Measurements from ENCODE around the gene C1orf141. TPM values are rescaled to one million over a fixed set of nuclear protein-coding genes. Genes with fewer than 3 reads are reported as not detected.
"Not testable (repeated sequence)": the region's sequence is repeated elsewhere in the genome, so short reads cannot be mapped to it uniquely, and the experiment has no call there.

The C1orf141 gene
- total RNA-seq, 1 donor from 2014 or later = not detected

DNA sequence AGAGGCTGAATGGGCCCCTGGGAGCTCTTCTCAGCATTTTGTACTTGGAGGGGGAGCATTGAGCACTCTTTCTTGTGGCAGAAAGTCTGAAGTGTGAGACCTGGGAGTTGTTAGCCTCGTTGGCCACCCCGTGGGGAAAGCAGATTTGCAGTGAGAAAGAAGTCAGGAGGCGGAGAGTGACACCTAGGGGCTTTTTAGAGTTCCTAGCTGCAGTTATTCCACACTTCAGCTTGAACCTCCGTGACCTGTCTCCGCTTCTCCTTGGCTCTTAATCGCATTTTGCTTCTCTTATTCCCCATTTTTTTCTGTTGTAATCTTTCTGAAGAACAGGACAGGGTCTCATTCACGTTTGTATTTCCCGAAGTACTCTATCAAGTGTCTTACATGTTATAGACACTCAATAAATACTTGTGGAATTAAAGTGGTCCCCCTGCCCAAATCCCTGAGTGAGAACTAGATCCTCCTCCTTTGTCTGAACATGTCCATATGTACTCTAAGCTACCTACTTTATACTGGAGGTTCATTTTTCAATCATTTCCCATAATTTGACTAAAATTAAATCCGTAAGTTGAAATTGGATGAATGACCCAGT is 14.5 kb upstream of the C1orf141 start:
- Mint-ChIP-seq H3K36me3 (ENCODE audit: low read depth) (no peaks in the 10 kb centered on the region), H3K27ac (ENCODE audit: unreplicated experiment) (no peak overlapping the region), H3K4me3 (ENCODE audit: unreplicated experiment) (no peak overlapping the region), H3K27me3 (ENCODE audit: low read depth) (peaks cover 34% of the 10 kb centered on the region), H3K4me1 (ENCODE audit: low read depth) (peaks cover 9% of the 10 kb centered on the region), H3K9me3 (ENCODE audit: low read depth) (no peaks in the 10 kb centered on the region)
- TF ChIP-seq, protein P1, sequence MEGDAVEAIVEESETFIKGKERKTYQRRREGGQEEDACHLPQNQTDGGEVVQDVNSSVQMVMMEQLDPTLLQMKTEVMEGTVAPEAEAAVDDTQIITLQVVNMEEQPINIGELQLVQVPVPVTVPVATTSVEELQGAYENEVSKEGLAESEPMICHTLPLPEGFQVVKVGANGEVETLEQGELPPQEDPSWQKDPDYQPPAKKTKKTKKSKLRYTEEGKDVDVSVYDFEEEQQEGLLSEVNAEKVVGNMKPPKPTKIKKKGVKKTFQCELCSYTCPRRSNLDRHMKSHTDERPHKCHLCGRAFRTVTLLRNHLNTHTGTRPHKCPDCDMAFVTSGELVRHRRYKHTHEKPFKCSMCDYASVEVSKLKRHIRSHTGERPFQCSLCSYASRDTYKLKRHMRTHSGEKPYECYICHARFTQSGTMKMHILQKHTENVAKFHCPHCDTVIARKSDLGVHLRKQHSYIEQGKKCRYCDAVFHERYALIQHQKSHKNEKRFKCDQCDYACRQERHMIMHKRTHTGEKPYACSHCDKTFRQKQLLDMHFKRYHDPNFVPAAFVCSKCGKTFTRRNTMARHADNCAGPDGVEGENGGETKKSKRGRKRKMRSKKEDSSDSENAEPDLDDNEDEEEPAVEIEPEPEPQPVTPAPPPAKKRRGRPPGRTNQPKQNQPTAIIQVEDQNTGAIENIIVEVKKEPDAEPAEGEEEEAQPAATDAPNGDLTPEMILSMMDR (IDR thresholded peaks at IDR 0.05) = peak; percentile 96
- no peak for DNase-seq (ENCODE audit: low spot score)

DNA sequence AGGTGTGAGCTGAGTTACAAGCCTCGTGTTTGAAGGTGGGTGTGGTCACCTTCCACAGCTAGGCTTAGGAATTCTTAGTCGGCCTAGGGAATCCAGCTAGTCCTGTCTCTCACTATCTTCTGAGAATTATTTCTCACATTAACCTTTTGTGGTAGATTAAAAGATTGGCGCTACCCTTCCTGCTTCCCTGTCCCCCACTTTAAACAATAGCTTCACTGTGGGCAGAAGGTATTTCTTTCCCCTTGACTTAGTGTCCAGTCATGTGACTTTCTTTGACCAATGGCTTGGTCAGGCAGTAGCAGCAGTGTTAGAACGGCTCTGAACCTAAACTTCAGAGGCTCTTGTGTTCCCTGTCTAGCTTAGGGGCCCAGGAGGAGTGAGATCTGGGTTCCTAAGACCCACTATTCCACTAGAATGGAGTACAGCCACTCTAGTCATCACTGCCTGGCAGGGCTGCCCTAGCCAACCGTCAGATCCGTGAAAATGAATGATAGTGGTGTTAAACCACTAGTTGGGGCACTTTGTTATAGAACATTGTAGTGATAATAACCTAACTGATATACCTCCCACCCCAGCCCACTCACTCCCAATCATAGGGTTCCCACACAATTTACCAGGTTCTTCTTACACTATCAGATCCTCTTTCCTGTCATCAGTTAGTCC is 13.9 kb upstream of the C1orf141 start:
- peaks cover 9% of the 10 kb centered on the region for H3K4me1 Mint-ChIP-seq (ENCODE audit: low read depth)
- no peak for DNase-seq (ENCODE audit: low spot score)
- H3K4me3 Mint-ChIP-seq (ENCODE audit: unreplicated experiment) = no peak overlapping the region
- no peak overlapping the region for H3K27ac Mint-ChIP-seq (ENCODE audit: unreplicated experiment)
- H3K9me3 Mint-ChIP-seq (ENCODE audit: low read depth) = no peaks in the 10 kb centered on the region
- H3K27me3 Mint-ChIP-seq (ENCODE audit: low read depth) = peaks cover 30% of the 10 kb centered on the region
- TF ChIP-seq, protein P1 (IDR thresholded peaks at IDR 0.05) = no peak
- no peaks in the 10 kb centered on the region for H3K36me3 Mint-ChIP-seq (ENCODE audit: low read depth)

DNA sequence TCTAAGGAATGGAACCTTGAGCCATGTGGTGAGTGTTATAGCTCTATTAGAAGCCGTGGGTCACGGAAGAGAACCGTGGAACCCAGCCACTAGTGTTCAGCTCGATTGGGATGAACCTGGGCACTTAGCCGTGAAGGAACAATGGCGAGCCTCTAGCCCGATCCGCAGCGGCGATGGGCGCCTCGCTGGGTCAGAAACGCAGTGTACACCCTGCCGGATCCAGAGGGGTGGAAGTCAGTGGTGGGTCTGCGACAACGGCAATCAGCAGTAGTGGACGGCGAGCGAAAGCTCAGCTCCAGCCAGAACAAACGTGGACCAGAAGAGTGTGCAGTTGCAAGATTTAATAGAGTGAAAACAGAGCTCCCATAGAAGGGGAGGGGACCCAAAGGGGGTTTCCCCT is 13.2 kb upstream of the C1orf141 start:
- not testable (repeated sequence) for DNase-seq (ENCODE audit: low spot score); H3K9me3 Mint-ChIP-seq (ENCODE audit: low read depth); H3K4me3 Mint-ChIP-seq (ENCODE audit: unreplicated experiment); H3K4me1 Mint-ChIP-seq (ENCODE audit: low read depth); H3K36me3 Mint-ChIP-seq (ENCODE audit: low read depth); H3K27ac Mint-ChIP-seq (ENCODE audit: unreplicated experiment)
- H3K27me3 Mint-ChIP-seq (ENCODE audit: low read depth) = peaks cover 24% of the 10 kb centered on the region

DNA sequence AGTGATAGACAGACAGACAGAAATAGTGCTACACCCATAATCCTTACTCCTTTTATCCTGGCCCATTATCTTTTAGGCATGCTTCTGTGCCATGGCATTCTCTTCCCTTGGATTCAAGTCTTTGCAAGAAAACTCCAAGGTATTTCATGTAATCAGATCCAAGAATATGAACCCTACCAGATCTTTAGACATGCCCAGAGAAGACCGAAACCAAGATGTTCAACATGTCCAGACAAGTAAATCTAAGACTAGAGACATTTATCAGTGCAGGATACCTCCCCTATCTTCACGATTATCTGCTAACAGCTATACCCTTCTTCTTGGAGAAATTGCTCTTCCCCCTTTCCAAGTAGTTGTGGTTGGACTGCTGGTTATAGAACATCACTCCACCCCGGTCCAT is 11.8 kb upstream of the C1orf141 start:
- H3K27me3 Mint-ChIP-seq (ENCODE audit: low read depth) = peaks cover 11% of the 10 kb centered on the region
- H3K4me3 Mint-ChIP-seq (ENCODE audit: unreplicated experiment) = no peak overlapping the region
- H3K9me3 Mint-ChIP-seq (ENCODE audit: low read depth) = no peaks in the 10 kb centered on the region
- peaks cover 9% of the 10 kb centered on the region for H3K4me1 Mint-ChIP-seq (ENCODE audit: low read depth)
- TF ChIP-seq, protein P1 (IDR thresholded peaks at IDR 0.05) = no peak
- no peak for DNase-seq (ENCODE audit: low spot score)
- H3K36me3 Mint-ChIP-seq (ENCODE audit: low read depth) = no peaks in the 10 kb centered on the region
- no peak overlapping the region for H3K27ac Mint-ChIP-seq (ENCODE audit: unreplicated experiment)

DNA sequence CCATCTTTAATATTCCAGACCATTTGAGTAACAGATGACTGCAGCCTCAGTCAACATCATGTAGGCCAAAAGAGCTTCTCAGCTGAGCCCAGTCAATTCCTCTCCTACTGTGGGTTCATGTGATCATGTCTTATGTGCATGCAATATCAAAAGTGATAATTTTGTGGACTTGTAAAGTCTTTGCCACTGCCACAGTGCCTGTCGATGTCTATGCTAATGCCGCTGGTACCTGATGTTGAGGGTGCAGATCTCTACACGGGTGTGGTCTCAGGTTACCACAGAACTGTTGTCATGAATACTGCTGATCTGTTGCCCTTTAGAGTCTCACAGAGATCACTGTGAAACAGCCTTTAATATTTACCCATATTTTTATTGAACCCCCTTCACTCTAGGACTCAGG is 11.3 kb upstream of the C1orf141 start:
- no peak overlapping the region for H3K27ac Mint-ChIP-seq (ENCODE audit: unreplicated experiment)

More for the DNA sequence above, 11.3 kb upstream of the C1orf141 start:
- H3K4me3 Mint-ChIP-seq (ENCODE audit: unreplicated experiment) = no peak overlapping the region
- peaks cover 8% of the 10 kb centered on the region for H3K27me3 Mint-ChIP-seq (ENCODE audit: low read depth)
- peaks cover 9% of the 10 kb centered on the region for H3K4me1 Mint-ChIP-seq (ENCODE audit: low read depth)
- TF ChIP-seq, protein P1 (IDR thresholded peaks at IDR 0.05) = no peak
- no peaks in the 10 kb centered on the region for H3K9me3 Mint-ChIP-seq (ENCODE audit: low read depth)
- H3K36me3 Mint-ChIP-seq (ENCODE audit: low read depth) = no peaks in the 10 kb centered on the region
- DNase-seq (ENCODE audit: low spot score) = no peak

Data from chondrocyte (in vitro differentiated cells).